OCI-LY7 (cell line): ENCODE data around the gene LRRC31.

ENCODE experiments used
- EZH2phosphoT487 ChIP-seq: fragments of 200-600 bp; sonication (generic); IDR thresholded peaks from 2 replicates; pipeline ENCODE4 v1.6.1; 2018; ENCODE audit warnings: low read depth, borderline replicate concordance, mild to moderate bottlenecking, mixed run types, antibody characterized with exemption, low read length, moderate library complexity, mixed read lengths
- TF ChIP-seq, protein P1 (sequence below): fragments of 200-600 bp; sonication (generic); conservative IDR thresholded peaks from 2 replicates; pipeline ENCODE4 v1.5.1; 2014; ENCODE audit warnings: mild to moderate bottlenecking, antibody characterized with exemption, low read length, moderate library complexity, mixed read lengths

DNA sequence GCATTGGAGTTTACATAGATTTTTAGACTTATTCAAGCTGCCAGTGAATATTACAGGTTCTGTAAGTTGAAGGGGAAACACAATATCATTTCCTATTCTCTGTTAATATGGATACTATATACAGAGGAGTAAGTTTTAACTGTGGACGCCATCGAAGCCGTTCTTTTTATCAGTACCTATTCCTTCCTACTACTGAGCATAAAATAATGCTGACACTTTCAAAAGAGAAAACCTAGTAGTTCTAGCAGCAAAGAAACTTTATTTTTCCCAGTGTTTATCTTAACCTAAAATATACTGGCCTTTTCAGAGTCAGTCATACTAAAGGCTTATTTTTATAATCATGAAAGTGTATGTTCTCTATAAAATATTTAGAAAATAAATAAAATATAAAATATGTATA lies 14.2 kb downstream of the LRRC31 start:
- TF ChIP-seq, protein P1, sequence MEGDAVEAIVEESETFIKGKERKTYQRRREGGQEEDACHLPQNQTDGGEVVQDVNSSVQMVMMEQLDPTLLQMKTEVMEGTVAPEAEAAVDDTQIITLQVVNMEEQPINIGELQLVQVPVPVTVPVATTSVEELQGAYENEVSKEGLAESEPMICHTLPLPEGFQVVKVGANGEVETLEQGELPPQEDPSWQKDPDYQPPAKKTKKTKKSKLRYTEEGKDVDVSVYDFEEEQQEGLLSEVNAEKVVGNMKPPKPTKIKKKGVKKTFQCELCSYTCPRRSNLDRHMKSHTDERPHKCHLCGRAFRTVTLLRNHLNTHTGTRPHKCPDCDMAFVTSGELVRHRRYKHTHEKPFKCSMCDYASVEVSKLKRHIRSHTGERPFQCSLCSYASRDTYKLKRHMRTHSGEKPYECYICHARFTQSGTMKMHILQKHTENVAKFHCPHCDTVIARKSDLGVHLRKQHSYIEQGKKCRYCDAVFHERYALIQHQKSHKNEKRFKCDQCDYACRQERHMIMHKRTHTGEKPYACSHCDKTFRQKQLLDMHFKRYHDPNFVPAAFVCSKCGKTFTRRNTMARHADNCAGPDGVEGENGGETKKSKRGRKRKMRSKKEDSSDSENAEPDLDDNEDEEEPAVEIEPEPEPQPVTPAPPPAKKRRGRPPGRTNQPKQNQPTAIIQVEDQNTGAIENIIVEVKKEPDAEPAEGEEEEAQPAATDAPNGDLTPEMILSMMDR: no peak
- TF ChIP-seq EZH2phosphoT487: no peak
